Panc1 (cell line): Measurements from ENCODE around the gene BEND3.

Source experiments
- CTCF ChIP-seq: fragments of 450-650 bp; IDR thresholded peaks from 2 replicates; pipeline ENCODE4 v1.5.1; 2017; ENCODE audit warnings: mild to moderate bottlenecking
- POLR2AphosphoS5 ChIP-seq: IDR thresholded peaks from 2 replicates; pipeline ENCODE4 v1.6.1; 2012; ENCODE audit warnings: mild to moderate bottlenecking, low read depth, low read length, moderate library complexity
- REST ChIP-seq, 2 experiments: IDR thresholded peaks; 2 replicates each; pipeline ENCODE4 v1.6.1; 2011 to 2012; ENCODE audit warnings: low read depth in 2 of 2, control low read depth in 1 of 2, low read length in 1 of 2, mild to moderate bottlenecking in 1 of 2, moderate library complexity in 1 of 2; ENCODE audit not compliant: insufficient read depth in 1 of 2
- SIN3A ChIP-seq: IDR thresholded peaks from 2 replicates; pipeline ENCODE4 v1.6.1; 2012; ENCODE audit warnings: low read depth, mild to moderate bottlenecking, low read length, moderate library complexity, borderline replicate concordance; ENCODE audit not compliant: insufficient read depth
- TCF7L2 ChIP-seq: IDR thresholded peaks from 2 replicates; pipeline ENCODE4 v1.6.1; 2011; ENCODE audit warnings: mild to moderate bottlenecking, low read depth, low read length, inconsistent platforms

DNA sequence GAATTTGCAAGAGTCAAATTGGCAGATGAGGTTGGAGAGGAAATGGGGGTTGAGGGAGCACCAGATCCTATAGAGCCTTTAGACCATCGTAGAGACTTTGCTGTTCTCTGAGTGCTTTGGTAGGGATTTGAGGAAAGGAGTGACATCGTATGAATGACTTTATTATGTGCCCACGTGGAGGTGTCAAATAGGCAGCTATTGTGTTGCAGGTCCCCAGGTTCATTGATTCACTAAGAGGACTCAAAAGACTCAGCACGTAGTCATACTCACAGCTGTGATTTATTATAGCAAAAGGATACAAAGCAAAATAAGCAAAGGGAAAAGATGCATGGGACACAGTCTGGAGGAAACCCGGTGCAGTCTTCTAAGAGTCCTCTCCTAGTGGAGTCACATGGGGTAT is 85.2 kb downstream of the BEND3 start:
- TF ChIP-seq CTCF, result no peak
- TF ChIP-seq TCF7L2, result no peak
- TF ChIP-seq POLR2AphosphoS5, result no peak
- no peak for TF ChIP-seq REST (IDR thresholded peaks at IDR 0.05; ENCODE audit: insufficient read depth in 1 of 2, low read depth in 2 of 2, low read length in 1 of 2)
- TF ChIP-seq SIN3A, result no peak
